ENCODE results near the gene TXNRD2. TPM values are rescaled to one million over a fixed set of nuclear protein-coding genes. Genes with fewer than 3 reads are reported as not detected.

TXNRD2 gene
- polyA plus RNA-seq, 1 donor from 2014 or later: 4.1 TPM

- H3K27ac ChIP-seq (ENCODE audit: low read length): no peak overlapping the region
- no peaks in the 10 kb centered on the region for H3K9me3 ChIP-seq (ENCODE audit: low read length)
- no peak overlapping the region for H3K4me2 ChIP-seq (ENCODE audit: low read length)
- no peaks in the 10 kb centered on the region for H4K20me1 ChIP-seq (ENCODE audit: insufficient read depth)
- H3K36me3 ChIP-seq (ENCODE audit: insufficient read depth, low read length): no peaks in the 10 kb centered on the region
- H2AFZ ChIP-seq (ENCODE audit: low read depth, low read length): no peak overlapping the region
- no peaks in the 10 kb centered on the region for H3K27me3 ChIP-seq (ENCODE audit: insufficient read depth, low read depth, low read length)
- H3K79me2 ChIP-seq (replicated peaks; ENCODE audit: insufficient read depth, low read length): no peaks in the 10 kb centered on the region
- H3K4me3 ChIP-seq (ENCODE audit: low read length): no peak overlapping the region
- H3K9ac ChIP-seq (ENCODE audit: low read length): no peak overlapping the region
- TF ChIP-seq SMC3 (conservative IDR thresholded peaks at IDR 0.05; ENCODE audit: poor library complexity) (no peak), EP300 (conservative IDR thresholded peaks at IDR 0.05; ENCODE audit: poor library complexity, severe bottlenecking) (no peak), TAF1 (IDR thresholded peaks at IDR 0.05; ENCODE audit: low read depth) (no peak), RAD21 (conservative IDR thresholded peaks at IDR 0.05) (no peak), REST (IDR thresholded peaks at IDR 0.05; ENCODE audit: borderline replicate concordance) (no peak), CTCF (IDR thresholded peaks at IDR 0.05; ENCODE audit: poor library complexity, severe bottlenecking) (no peak)
- H3F3A ChIP-seq (ENCODE audit: insufficient read depth, low read length, poor library complexity, severe bottlenecking): no peaks in the 10 kb centered on the region
- no peaks in the 10 kb centered on the region for H3K9me2 ChIP-seq (ENCODE audit: insufficient read depth, low read length)
These were observed 76.3 kb downstream of the TXNRD2 start for GRCh38 chr22:19865141-19865829.

- Histone ChIP-seq H3K9me3 (ENCODE audit: low read length) (no peaks in the 10 kb centered on the region), H3K36me3 (ENCODE audit: insufficient read depth, low read length) (no peaks in the 10 kb centered on the region), H3K9me2 (ENCODE audit: insufficient read depth, low read length) (no peaks in the 10 kb centered on the region), H3K9ac (ENCODE audit: low read length) (no peak overlapping the region), H3K27me3 (ENCODE audit: insufficient read depth, low read depth, low read length) (no peaks in the 10 kb centered on the region), H3K27ac (ENCODE audit: low read length) (no peak overlapping the region), H2AFZ (ENCODE audit: low read depth, low read length) (no peak overlapping the region), H3K79me2 (replicated peaks; ENCODE audit: insufficient read depth, low read length) (no peaks in the 10 kb centered on the region), H3F3A (ENCODE audit: insufficient read depth, low read length, poor library complexity, severe bottlenecking) (no peaks in the 10 kb centered on the region), H3K4me2 (ENCODE audit: low read length) (no peak overlapping the region), H3K4me3 (ENCODE audit: low read length) (no peak overlapping the region), H4K20me1 (ENCODE audit: insufficient read depth) (no peaks in the 10 kb centered on the region)
- no peak for TF ChIP-seq POLR2AphosphoS5 (IDR thresholded peaks at IDR 0.05)
- no peak for TF ChIP-seq CTCF (IDR thresholded peaks at IDR 0.05; ENCODE audit: poor library complexity, severe bottlenecking)
- TF ChIP-seq EZH2 (IDR thresholded peaks at IDR 0.05; ENCODE audit: borderline replicate concordance, insufficient read depth, low read length, poor library complexity, severe bottlenecking): no peak
- no peak for TF ChIP-seq MXI1 (conservative IDR thresholded peaks at IDR 0.05; ENCODE audit: poor library complexity, severe bottlenecking)
- TF ChIP-seq EP300 (conservative IDR thresholded peaks at IDR 0.05; ENCODE audit: poor library complexity, severe bottlenecking): no peak
- no peak for TF ChIP-seq REST (IDR thresholded peaks at IDR 0.05; ENCODE audit: borderline replicate concordance)
- TF ChIP-seq TAF1 (IDR thresholded peaks at IDR 0.05; ENCODE audit: low read depth): no peak
- TF ChIP-seq RAD21 (conservative IDR thresholded peaks at IDR 0.05): no peak
- TF ChIP-seq SMC3 (conservative IDR thresholded peaks at IDR 0.05; ENCODE audit: poor library complexity): no peak
These were observed 77.0 kb downstream of the TXNRD2 start for GRCh38 chr22:19864538-19865106.
